BE2C (cell line): Measurements from ENCODE around the gene VPS33A.

Source experiments
- DNase-seq: peaks from one replicate; pipeline ENCODE4 v3.0.0-alpha.2; 2020
- H3K27me3 ChIP-seq: fragments of 250-450 bp; sonication (Bioruptor Pico); 2 replicates; pipeline ENCODE4 v1.5.1; 2020; ENCODE audit warnings: mild to moderate bottlenecking
- H3K36me3 ChIP-seq: fragments of 250-450 bp; sonication (Bioruptor Pico); 2 replicates; pipeline ENCODE4 v1.5.1; 2020; ENCODE audit warnings: mild to moderate bottlenecking
- H3K4me1 ChIP-seq: fragments of 250-450 bp; sonication (Bioruptor Pico); 2 replicates; pipeline ENCODE4 v1.5.1; 2020
- H3K4me3 ChIP-seq: 2 replicates; pipeline ENCODE4 v1.5.1; 2011; ENCODE audit warnings: low read depth, low read length
- H3K9me3 ChIP-seq: fragments of 250-450 bp; sonication (Bioruptor Pico); 2 replicates; pipeline ENCODE4 v1.5.1; 2020
- CTCF ChIP-seq: IDR thresholded peaks from 2 replicates; pipeline ENCODE4 v1.5.1; 2012; ENCODE audit warnings: mild to moderate bottlenecking, low read depth, low read length

Gene VPS33A

GRCh38 chr12:122190842-122191668, 75.2 kb downstream of the VPS33A start:
- H3K27me3 ChIP-seq: no peaks in the 10 kb centered on the region
- H3K9me3 ChIP-seq: no peaks in the 10 kb centered on the region
- peak; percentile 74 for DNase-seq
- H3K4me3 ChIP-seq: no peak overlapping the region
- no peaks in the 10 kb centered on the region for H3K36me3 ChIP-seq
- peak; percentile 97 for TF ChIP-seq CTCF
- H3K4me1 ChIP-seq: no peaks in the 10 kb centered on the region; the same call in 1 of the 2 replicates

DNA sequence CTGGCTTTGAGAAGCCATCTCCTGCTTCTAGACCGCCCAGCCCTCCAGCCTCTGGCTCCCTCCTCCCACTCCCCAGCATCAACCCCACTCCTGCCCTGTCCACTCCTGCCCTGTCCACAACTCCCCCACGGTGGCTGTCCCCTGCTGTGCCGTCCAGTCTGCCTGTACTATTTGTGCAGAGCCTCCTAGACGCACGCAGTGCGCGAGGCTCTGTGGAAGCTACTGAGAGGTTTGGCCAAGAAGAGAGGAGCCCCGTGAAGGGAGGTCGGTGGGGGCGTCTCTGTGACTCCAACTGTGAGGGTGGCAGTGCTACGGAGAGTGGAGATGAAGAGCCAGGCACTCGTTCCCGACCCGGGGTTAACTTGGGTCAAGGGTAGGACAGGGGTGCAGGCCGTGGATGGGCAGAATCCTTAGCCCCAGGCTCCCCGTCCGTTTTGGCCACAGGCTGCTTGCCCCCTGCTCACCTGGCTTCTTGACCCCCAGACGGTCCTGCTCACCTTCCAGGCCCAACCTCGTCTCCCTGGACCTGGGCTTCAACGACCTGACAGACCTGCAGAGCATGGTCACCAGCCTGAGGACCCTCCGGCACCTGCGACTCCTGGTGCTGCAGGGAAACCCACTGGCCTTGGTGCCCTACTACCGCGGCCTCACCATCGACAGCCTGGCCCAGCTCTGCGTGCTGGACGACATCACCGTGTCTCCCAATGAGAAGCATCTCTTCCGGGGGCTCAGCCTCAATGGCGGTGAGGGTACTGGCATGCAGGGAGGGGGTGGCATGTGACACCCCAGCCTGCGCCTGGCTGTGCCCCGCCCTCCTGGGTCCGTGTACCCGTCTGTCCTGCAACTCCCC, 76.4 kb downstream of the VPS33A start:
- no peak for TF ChIP-seq CTCF
- H3K27me3 ChIP-seq: no peaks in the 10 kb centered on the region
- H3K36me3 ChIP-seq: no peaks in the 10 kb centered on the region

GRCh38 chr12:122187466-122187865, 78.8 kb downstream of the VPS33A start:
- Histone ChIP-seq H3K27me3 (no peaks in the 10 kb centered on the region), H3K36me3 (no peaks in the 10 kb centered on the region), H3K4me3 (no peak overlapping the region), H3K9me3 (no peaks in the 10 kb centered on the region), H3K4me1 (no peaks in the 10 kb centered on the region; the same call in 1 of the 2 replicates)
- DNase-seq: no peak
- no peak for TF ChIP-seq CTCF

More for the DNA sequence above, 76.4 kb downstream of the VPS33A start:
- no peak for DNase-seq
- H3K4me3 ChIP-seq: no peak overlapping the region
- H3K9me3 ChIP-seq: no peaks in the 10 kb centered on the region
- H3K4me1 ChIP-seq: no peaks in the 10 kb centered on the region; the same call in 1 of the 2 replicates

DNA sequence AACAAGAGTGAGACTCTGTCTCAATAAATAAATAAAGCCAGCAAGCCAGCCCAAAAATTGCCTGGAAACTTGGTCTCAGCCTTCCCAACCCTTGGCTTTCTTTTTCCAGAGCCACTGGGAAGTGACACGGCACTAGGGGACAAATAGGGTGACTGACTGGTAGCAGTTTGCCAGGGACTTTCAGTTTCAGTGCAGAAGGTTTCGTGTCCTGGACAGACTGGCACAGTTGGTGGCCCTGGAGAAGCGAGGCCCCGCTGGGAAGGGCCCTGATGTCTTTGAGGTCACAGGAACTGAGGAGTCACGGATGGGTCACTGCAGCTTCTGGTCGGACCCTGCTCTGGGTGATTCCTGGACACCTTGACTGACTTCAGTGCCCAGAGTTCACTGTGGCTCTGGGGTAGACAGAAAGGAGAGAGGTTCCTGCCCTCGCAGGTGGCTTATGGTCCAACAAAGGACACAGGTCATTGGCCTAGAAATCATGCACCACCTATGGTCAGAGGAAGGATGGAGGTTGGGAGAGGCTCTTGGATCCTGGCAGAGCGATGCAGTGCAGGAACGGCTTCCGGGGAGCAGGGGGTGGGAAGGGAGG, 80.7 kb downstream of the VPS33A start:
- no peaks in the 10 kb centered on the region for H3K4me1 ChIP-seq

DNA sequence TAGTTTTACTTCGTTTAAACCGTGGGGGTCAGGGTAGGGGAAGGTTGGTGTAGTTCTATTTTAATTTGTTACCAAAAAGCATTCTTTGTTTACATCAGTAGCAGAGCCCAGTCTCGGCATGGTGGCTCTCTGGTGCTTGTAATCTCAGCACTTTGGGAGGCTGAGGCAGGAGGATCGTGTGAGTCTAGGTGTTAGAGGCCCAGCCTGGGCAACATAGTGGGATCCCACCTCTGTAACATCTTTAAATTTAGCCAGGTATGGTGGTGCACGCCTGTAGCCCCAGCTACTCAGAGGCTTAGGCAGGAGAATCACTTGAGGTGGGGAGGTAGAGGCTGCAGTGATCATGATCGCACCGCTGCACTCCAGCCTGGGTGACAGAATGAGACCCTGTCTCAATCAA, 81.2 kb downstream of the VPS33A start:
- no peaks in the 10 kb centered on the region for H3K9me3 ChIP-seq
- TF ChIP-seq CTCF: no peak
- no peaks in the 10 kb centered on the region for H3K4me1 ChIP-seq

More for the DNA sequence above, 80.7 kb downstream of the VPS33A start:
- no peak overlapping the region for H3K4me3 ChIP-seq
- no peaks in the 10 kb centered on the region for H3K9me3 ChIP-seq
- no peaks in the 10 kb centered on the region for H3K36me3 ChIP-seq
- DNase-seq: no peak
- no peak for TF ChIP-seq CTCF
- H3K27me3 ChIP-seq: no peaks in the 10 kb centered on the region

More for the DNA sequence above, 81.2 kb downstream of the VPS33A start:
- Histone ChIP-seq H3K36me3 (no peaks in the 10 kb centered on the region), H3K4me3 (no peak overlapping the region), H3K27me3 (no peaks in the 10 kb centered on the region)
- DNase-seq: no peak
